SK-N-SH treated with all-trans-retinoic acid at 6 μM for 48 hours (cell line): Measurements from ENCODE around the gene KRT78.

Source experiments
- CREB5 ChIP-seq: fragments of 250-450 bp; sonication (Bioruptor Pico); IDR thresholded peaks from 2 replicates; pipeline ENCODE4 v1.5.1; 2020; ENCODE audit warnings: low read depth, mild to moderate bottlenecking, moderate library complexity
- ESRRG ChIP-seq: fragments of 250-450 bp; sonication (Bioruptor Pico); IDR thresholded peaks from 2 replicates; pipeline ENCODE4 v1.6.1; 2021; ENCODE audit warnings: mild to moderate bottlenecking
- OSR1 ChIP-seq: fragments of 250-450 bp; sonication (Bioruptor Pico); IDR thresholded peaks from 2 replicates; pipeline ENCODE4 v1.8.0; 2022; ENCODE audit warnings: moderate library complexity, mild to moderate bottlenecking, inconsistent platforms
- PATZ1 ChIP-seq: fragments of 250-450 bp; sonication (Bioruptor Pico); IDR thresholded peaks from 2 replicates; pipeline ENCODE4 v1.8.0; 2020; ENCODE audit warnings: mild to moderate bottlenecking, moderate library complexity, borderline replicate concordance

GRCh38 chr12:52805739-52806138 lies 43.1 kb downstream of the KRT78 start:
- TF ChIP-seq ESRRG (CRISPR knock-in tag): no peak
- no peak for TF ChIP-seq CREB5 (CRISPR knock-in tag)
- TF ChIP-seq PATZ1 (CRISPR knock-in tag): no peak
- TF ChIP-seq OSR1 (CRISPR knock-in tag): no peak
